Measurements from ENCODE around the gene ST3GAL4. TPM values are rescaled to one million over a fixed set of nuclear protein-coding genes. Genes with fewer than 3 reads are reported as not detected.

ST3GAL4 gene
- total RNA-seq, 1 donor from 2014 or later: 8.8 TPM

DNA sequence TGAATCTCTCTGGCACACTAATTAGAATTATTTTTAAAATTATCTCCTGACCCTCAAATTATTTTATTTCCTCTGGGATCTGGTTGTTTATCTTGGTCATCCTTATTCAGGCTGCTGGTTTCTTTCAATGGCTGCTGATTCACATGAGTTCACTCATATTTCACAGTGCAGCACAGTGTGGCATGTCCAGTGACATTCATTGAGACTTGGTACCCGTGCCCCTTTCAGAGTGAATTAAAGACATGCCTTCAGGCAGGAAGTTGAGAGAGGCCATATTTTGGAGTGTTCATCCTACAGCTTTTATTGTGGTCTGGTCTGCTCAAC, 38.1 kb upstream of the ST3GAL4 start:
- Mint-ChIP-seq H3K36me3 (ENCODE audit: insufficient read depth) (peaks cover 7% of the 10 kb centered on the region), H3K4me3 (ENCODE audit: low read depth) (no peak overlapping the region), H3K27ac (no peak overlapping the region)

DNA sequence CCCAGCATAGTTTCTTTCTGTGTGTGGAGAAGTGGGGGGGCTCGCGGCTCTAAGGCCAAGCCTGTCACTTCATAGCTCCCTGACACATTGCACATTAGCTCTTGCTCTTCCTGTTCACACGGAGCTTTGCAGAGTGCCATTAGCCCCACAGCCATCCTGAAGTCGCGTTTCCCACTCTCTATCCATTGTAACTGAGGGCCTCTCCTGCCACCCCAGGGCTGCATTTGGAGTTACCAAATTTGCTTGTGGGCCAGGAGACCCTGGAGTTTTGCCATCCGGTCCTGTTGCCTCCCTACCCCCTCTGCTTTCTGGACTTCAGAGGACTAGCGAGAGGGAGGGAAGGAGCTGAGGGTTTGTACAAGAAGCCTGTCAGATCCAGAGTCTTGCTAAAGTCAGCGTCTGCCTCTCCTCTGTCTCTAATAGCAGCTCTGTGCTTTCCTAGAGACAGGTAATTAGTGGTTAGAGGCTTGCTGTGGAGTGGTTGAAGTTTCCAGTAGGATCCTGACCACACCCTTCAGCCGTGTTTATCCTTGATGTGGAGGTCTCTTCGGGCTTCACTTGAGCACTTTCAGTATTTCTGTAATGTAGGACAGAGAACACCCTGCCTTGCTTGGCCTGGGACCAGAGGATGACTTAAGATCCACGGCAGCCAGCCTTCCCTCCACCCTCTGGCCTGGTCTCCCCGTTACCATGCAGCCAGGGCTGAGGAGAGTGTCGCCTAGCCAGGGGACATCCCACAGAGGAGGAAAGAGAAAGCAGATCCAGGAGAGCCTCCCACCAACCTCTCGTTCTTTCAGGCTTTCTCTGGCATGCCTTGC, 37.5 kb upstream of the ST3GAL4 start:
- Mint-ChIP-seq H3K4me3 (ENCODE audit: low read depth) (no peak overlapping the region), H3K36me3 (ENCODE audit: insufficient read depth) (peaks cover 7% of the 10 kb centered on the region), H3K27ac (no peak overlapping the region), H3K9me3 (ENCODE audit: low read depth) (no peaks in the 10 kb centered on the region), H3K4me1 (ENCODE audit: low read depth) (peaks cover under 1% of the 10 kb centered on the region), H3K27me3 (no peaks in the 10 kb centered on the region)
- TF ChIP-seq, protein P1, sequence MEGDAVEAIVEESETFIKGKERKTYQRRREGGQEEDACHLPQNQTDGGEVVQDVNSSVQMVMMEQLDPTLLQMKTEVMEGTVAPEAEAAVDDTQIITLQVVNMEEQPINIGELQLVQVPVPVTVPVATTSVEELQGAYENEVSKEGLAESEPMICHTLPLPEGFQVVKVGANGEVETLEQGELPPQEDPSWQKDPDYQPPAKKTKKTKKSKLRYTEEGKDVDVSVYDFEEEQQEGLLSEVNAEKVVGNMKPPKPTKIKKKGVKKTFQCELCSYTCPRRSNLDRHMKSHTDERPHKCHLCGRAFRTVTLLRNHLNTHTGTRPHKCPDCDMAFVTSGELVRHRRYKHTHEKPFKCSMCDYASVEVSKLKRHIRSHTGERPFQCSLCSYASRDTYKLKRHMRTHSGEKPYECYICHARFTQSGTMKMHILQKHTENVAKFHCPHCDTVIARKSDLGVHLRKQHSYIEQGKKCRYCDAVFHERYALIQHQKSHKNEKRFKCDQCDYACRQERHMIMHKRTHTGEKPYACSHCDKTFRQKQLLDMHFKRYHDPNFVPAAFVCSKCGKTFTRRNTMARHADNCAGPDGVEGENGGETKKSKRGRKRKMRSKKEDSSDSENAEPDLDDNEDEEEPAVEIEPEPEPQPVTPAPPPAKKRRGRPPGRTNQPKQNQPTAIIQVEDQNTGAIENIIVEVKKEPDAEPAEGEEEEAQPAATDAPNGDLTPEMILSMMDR (IDR thresholded peaks at IDR 0.05; ENCODE audit: unreplicated experiment): no peak
- no peak for DNase-seq (ENCODE audit: low spot score, unreplicated experiment)

More for the DNA sequence above, 38.1 kb upstream of the ST3GAL4 start:
- TF ChIP-seq, protein P1 (IDR thresholded peaks at IDR 0.05; ENCODE audit: unreplicated experiment): no peak
- no peaks in the 10 kb centered on the region for H3K9me3 Mint-ChIP-seq (ENCODE audit: low read depth)
- DNase-seq (ENCODE audit: low spot score, unreplicated experiment): no peak
- H3K27me3 Mint-ChIP-seq: no peaks in the 10 kb centered on the region
- H3K4me1 Mint-ChIP-seq (ENCODE audit: low read depth): peaks cover 3% of the 10 kb centered on the region

DNA sequence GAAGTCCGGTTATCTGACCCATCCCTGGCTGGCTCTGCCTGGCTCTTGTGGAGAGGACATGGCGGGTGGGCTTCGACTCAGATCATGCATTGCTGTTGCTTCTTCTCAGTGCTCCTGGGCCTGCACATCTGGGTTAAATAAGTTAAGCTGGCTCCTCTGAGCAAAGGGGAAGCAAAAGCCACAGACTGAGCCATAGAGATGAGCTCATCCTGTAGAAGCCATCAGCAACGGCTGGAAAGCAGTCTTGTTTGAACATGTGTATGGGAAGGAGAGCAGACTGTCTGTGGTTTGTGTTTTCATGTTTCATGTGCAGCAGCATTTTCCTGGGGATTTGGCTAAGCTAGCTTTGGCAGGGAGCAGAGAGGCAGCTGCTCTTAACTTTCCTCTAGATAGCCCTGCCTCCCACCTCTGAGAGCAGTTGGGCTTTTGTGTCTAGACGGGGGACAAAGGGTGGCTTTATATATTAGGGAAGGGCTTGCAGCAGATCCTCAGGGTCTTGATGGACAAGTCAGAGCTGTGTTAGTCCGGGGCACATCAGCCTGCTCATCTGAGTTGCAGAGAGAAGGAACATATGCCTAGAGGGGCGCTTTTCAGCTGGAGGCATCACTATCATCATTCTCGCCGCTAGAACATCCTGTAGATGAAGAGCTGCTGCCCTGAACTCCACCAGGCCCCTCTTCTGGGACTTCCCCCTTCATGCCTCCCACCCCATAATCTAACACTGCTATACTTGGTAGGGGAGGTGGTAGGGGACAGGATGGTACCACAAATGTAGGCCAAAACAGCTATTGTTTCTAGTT, 36.7 kb upstream of the ST3GAL4 start:
- Mint-ChIP-seq H3K9me3 (ENCODE audit: low read depth) (no peaks in the 10 kb centered on the region), H3K4me1 (ENCODE audit: low read depth) (no peaks in the 10 kb centered on the region), H3K27me3 (no peaks in the 10 kb centered on the region), H3K4me3 (ENCODE audit: low read depth) (no peak overlapping the region), H3K27ac (no peak overlapping the region), H3K36me3 (ENCODE audit: insufficient read depth) (peaks cover 7% of the 10 kb centered on the region)
- TF ChIP-seq, protein P1 (IDR thresholded peaks at IDR 0.05; ENCODE audit: unreplicated experiment): no peak
- DNase-seq (ENCODE audit: low spot score, unreplicated experiment): no peak

DNA sequence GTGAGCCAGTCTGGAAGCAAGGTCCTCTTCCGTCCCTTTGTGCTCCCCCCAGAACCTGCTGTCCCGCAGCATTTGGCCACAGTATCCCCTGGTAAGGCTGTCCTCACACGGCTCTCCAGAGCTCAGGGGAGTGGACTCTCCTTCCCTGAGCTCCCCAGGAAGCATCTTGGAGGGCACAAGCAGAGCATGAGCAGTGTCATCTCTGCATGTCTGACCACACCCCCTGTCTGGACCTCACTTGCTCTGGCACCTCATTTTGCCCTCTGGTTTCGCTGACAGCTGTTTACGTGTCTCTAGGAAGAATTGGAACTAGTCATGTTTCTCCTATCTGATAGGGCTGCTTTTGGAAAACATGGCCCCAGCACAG, 36.1 kb upstream of the ST3GAL4 start:
- H3K9me3 Mint-ChIP-seq (ENCODE audit: low read depth): no peaks in the 10 kb centered on the region
- H3K36me3 Mint-ChIP-seq (ENCODE audit: insufficient read depth): peaks cover 7% of the 10 kb centered on the region
- no peak for DNase-seq (ENCODE audit: low spot score, unreplicated experiment)
- no peaks in the 10 kb centered on the region for H3K4me1 Mint-ChIP-seq (ENCODE audit: low read depth)
- TF ChIP-seq, protein P1 (IDR thresholded peaks at IDR 0.05; ENCODE audit: unreplicated experiment): no peak
- no peak overlapping the region for H3K4me3 Mint-ChIP-seq (ENCODE audit: low read depth)
- no peaks in the 10 kb centered on the region for H3K27me3 Mint-ChIP-seq
- no peak overlapping the region for H3K27ac Mint-ChIP-seq

DNA sequence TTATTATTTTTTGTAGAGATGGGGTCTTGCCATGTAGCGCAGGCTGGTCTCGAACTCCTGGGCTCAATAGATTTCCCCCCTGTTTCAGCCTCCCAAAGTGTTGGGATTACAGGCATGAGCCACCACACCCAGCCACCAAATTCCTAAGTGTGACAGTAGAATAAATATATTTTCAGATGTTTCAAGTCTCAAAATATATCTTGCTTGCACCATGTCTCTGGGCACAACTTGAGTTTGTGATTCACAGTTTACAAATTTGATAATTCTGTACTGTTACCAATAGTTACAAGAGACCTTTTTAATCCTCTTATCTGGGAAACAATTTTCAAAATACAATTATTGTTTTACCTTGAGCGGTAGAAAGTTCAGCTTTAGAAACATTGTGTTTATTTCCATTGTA, 32.5 kb upstream of the ST3GAL4 start:
- TF ChIP-seq, protein P1 (IDR thresholded peaks at IDR 0.05; ENCODE audit: unreplicated experiment): no peak
- no peaks in the 10 kb centered on the region for H3K27me3 Mint-ChIP-seq

More for the DNA sequence above, 32.5 kb upstream of the ST3GAL4 start:
- Mint-ChIP-seq H3K4me1 (ENCODE audit: low read depth) (peaks cover 11% of the 10 kb centered on the region), H3K4me3 (ENCODE audit: low read depth) (no peak overlapping the region), H3K9me3 (ENCODE audit: low read depth) (no peaks in the 10 kb centered on the region), H3K27ac (no peak overlapping the region), H3K36me3 (ENCODE audit: insufficient read depth) (no peaks in the 10 kb centered on the region)
- no peak for DNase-seq (ENCODE audit: low spot score, unreplicated experiment)
